WTC11 (cell line): ENCODE data around the gene TMEM94. TPM values are rescaled to one million over a fixed set of nuclear protein-coding genes. Genes with fewer than 3 reads are reported as not detected.
A peak's percentile ranks its signal among the peaks of the same experiment; 100 is the strongest.

Source experiments
- ATAC-seq: fragments of 200-7000 bp; cut with Tn5 transposase; 2 replicates; pipeline ENCODE4 v1.10.0; 2021; ENCODE audit warnings: mild to moderate bottlenecking, moderate library complexity
- CTCF ChIA-PET: fragments of 300-600 bp; sonication (Branson Sonifier 250); formaldehyde crosslinking; loops from one replicate; lab custom pipeline; 2021; ENCODE audit warnings: antibody characterized with exemption; lab: Charles Lee
- POLR2A ChIA-PET: fragments of 350-600 bp; sonication (Branson Sonifier 250); formaldehyde crosslinking; loops from one replicate; lab custom pipeline; 2021; ENCODE audit warnings: antibody characterized with exemption; lab: Charles Lee
- DNase-seq: peaks from one replicate; pipeline ENCODE4 v3.0.0; 2021; ENCODE audit warnings: low spot score
- H3K27ac Mint-ChIP-seq: 2 replicates; pipeline ENCODE4 v1.8.0; 2021; ENCODE audit warnings: mixed read lengths
- H3K27me3 Mint-ChIP-seq: 2 replicates; pipeline ENCODE4 v1.8.0; 2021; ENCODE audit warnings: low read depth, mild to moderate bottlenecking, moderate library complexity, mixed read lengths
- H3K36me3 Mint-ChIP-seq: 2 replicates; pipeline ENCODE4 v1.8.0; 2021; ENCODE audit warnings: mixed read lengths
- H3K4me1 Mint-ChIP-seq: 2 replicates; pipeline ENCODE4 v1.8.0; 2022; ENCODE audit warnings: mixed read lengths
- H3K4me3 Mint-ChIP-seq: 2 replicates; pipeline ENCODE4 v1.8.0; 2021; ENCODE audit warnings: mild to moderate bottlenecking, moderate library complexity, mixed read lengths
- H3K9me3 Mint-ChIP-seq: 2 replicates; pipeline ENCODE4 v1.8.0; 2021; ENCODE audit warnings: mixed read lengths
- CBFB ChIP-seq: sonication (generic); formaldehyde crosslinking; IDR thresholded peaks from 2 replicates; pipeline ENCODE4 v1.8.1; 2022; ENCODE audit warnings: mild to moderate bottlenecking, low read depth, missing genetic modification reagents
- CDX4 ChIP-seq: fragments of 250-450 bp; sonication (Bioruptor Pico); IDR thresholded peaks from 2 replicates; pipeline ENCODE4 v1.9.0; 2021; ENCODE audit warnings: moderate library complexity, mild to moderate bottlenecking, inconsistent platforms, borderline replicate concordance
- CREB1 ChIP-seq: sonication (generic); formaldehyde crosslinking; IDR thresholded peaks from 2 replicates; pipeline ENCODE4 v1.8.0; 2023; ENCODE audit warnings: mild to moderate bottlenecking, missing genetic modification reagents
- CREM ChIP-seq: sonication (generic); formaldehyde crosslinking; IDR thresholded peaks from 2 replicates; pipeline ENCODE4 v1.8.1; 2022; ENCODE audit warnings: mild to moderate bottlenecking, missing genetic modification reagents, moderate library complexity
- E2F1 ChIP-seq: sonication (generic); formaldehyde crosslinking; IDR thresholded peaks from 2 replicates; pipeline ENCODE4 v1.8.0; 2022; ENCODE audit warnings: mild to moderate bottlenecking, missing genetic modification reagents
- ESRRA ChIP-seq: sonication (generic); formaldehyde crosslinking; IDR thresholded peaks from 2 replicates; pipeline ENCODE4 v1.8.1; 2022; ENCODE audit warnings: mild to moderate bottlenecking, missing genetic modification reagents, borderline replicate concordance
- ETV6 ChIP-seq: sonication (generic); formaldehyde crosslinking; IDR thresholded peaks from 2 replicates; pipeline ENCODE4 v1.8.1; 2022; ENCODE audit warnings: mild to moderate bottlenecking, missing genetic modification reagents
- FOXK1 ChIP-seq: sonication (generic); formaldehyde crosslinking; IDR thresholded peaks from 2 replicates; pipeline ENCODE4 v1.8.0; 2022; ENCODE audit warnings: mild to moderate bottlenecking, moderate library complexity, missing genetic modification reagents
- KAT7 ChIP-seq: sonication (generic); formaldehyde crosslinking; IDR thresholded peaks from 2 replicates; pipeline ENCODE4 v1.8.1; 2023; ENCODE audit warnings: missing genetic modification reagents, mild to moderate bottlenecking, borderline replicate concordance
- MAX ChIP-seq: sonication (generic); formaldehyde crosslinking; IDR thresholded peaks from 2 replicates; pipeline ENCODE4 v1.8.0; 2022; ENCODE audit warnings: mild to moderate bottlenecking, missing genetic modification reagents
- NFE2L1 ChIP-seq: sonication (generic); formaldehyde crosslinking; IDR thresholded peaks from 2 replicates; pipeline ENCODE4 v1.8.1; 2023; ENCODE audit warnings: missing genetic modification reagents
- NFYB ChIP-seq: sonication (generic); formaldehyde crosslinking; conservative IDR thresholded peaks from 2 replicates; pipeline ENCODE4 v1.8.0; 2022; ENCODE audit warnings: low read depth, missing genetic modification reagents
- SMAD4 ChIP-seq: sonication (generic); formaldehyde crosslinking; IDR thresholded peaks from 2 replicates; pipeline ENCODE4 v1.8.0; 2022; ENCODE audit warnings: mild to moderate bottlenecking, missing genetic modification reagents
- USF1 ChIP-seq: sonication (generic); formaldehyde crosslinking; IDR thresholded peaks from 2 replicates; pipeline ENCODE4 v1.8.0; 2022; ENCODE audit warnings: mild to moderate bottlenecking, missing genetic modification reagents
- total RNA-seq: library from RNA; stranded (reverse); gene quantifications from 3 replicates; pipeline ENCODE4 v1.2.3, GENCODE V29; 2021
- TF ChIP-seq, protein P1 (sequence below): sonication (generic); formaldehyde crosslinking; IDR thresholded peaks from 2 replicates; pipeline ENCODE4 v1.8.1; 2023; ENCODE audit warnings: mild to moderate bottlenecking, missing genetic modification reagents, borderline replicate concordance
- TF ChIP-seq, protein P2 (sequence below): sonication (generic); formaldehyde crosslinking; IDR thresholded peaks from 2 replicates; pipeline ENCODE4 v1.8.0; 2022; ENCODE audit warnings: mild to moderate bottlenecking, missing genetic modification reagents
- TF ChIP-seq, protein P3 (sequence below): sonication (generic); formaldehyde crosslinking; IDR thresholded peaks from 2 replicates; pipeline ENCODE4 v1.8.1; 2023; ENCODE audit warnings: mild to moderate bottlenecking, missing genetic modification reagents, moderate library complexity
- TF ChIP-seq, protein P4 (sequence below): sonication (generic); formaldehyde crosslinking; IDR thresholded peaks from 2 replicates; pipeline ENCODE4 v1.8.1; 2023; ENCODE audit warnings: mild to moderate bottlenecking, missing genetic modification reagents
- TF ChIP-seq, protein P5 (sequence below): sonication (generic); formaldehyde crosslinking; IDR thresholded peaks from 2 replicates; pipeline ENCODE4 v1.8.0; 2023; ENCODE audit warnings: mild to moderate bottlenecking, missing genetic modification reagents

Gene TMEM94
- total RNA-seq, 1 experiment from 2014 or later: 76.9 TPM

DNA sequence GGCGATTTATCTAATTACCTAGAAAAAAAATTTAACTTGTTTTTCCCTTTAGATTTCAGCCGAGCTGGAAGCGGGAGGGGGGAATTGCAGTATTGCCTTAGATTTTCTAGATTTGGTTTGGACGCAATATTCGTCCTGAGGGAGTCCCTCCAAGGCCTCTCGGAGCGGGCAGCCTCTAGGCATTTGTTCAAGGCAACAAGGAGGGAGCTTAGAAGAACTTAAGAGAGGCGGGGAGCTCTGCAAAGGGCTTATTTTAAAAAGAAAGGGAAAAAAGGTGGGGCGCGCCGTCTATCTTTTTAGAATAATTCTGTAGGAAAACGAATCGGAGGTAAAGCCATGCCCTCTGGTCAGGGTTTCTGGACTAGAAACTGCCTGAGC lies 407 bp upstream of the TMEM94 start (continued):
- TF ChIP-seq, protein P1, sequence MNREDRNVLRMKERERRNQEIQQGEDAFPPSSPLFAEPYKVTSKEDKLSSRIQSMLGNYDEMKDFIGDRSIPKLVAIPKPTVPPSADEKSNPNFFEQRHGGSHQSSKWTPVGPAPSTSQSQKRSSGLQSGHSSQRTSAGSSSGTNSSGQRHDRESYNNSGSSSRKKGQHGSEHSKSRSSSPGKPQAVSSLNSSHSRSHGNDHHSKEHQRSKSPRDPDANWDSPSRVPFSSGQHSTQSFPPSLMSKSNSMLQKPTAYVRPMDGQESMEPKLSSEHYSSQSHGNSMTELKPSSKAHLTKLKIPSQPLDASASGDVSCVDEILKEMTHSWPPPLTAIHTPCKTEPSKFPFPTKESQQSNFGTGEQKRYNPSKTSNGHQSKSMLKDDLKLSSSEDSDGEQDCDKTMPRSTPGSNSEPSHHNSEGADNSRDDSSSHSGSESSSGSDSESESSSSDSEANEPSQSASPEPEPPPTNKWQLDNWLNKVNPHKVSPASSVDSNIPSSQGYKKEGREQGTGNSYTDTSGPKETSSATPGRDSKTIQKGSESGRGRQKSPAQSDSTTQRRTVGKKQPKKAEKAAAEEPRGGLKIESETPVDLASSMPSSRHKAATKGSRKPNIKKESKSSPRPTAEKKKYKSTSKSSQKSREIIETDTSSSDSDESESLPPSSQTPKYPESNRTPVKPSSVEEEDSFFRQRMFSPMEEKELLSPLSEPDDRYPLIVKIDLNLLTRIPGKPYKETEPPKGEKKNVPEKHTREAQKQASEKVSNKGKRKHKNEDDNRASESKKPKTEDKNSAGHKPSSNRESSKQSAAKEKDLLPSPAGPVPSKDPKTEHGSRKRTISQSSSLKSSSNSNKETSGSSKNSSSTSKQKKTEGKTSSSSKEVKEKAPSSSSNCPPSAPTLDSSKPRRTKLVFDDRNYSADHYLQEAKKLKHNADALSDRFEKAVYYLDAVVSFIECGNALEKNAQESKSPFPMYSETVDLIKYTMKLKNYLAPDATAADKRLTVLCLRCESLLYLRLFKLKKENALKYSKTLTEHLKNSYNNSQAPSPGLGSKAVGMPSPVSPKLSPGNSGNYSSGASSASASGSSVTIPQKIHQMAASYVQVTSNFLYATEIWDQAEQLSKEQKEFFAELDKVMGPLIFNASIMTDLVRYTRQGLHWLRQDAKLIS (CRISPR knock-in tag): no peak
- no peak for TF ChIP-seq CREM (CRISPR knock-in tag)
- TF ChIP-seq CDX4 (CRISPR knock-in tag): no peak
- no peak for TF ChIP-seq SMAD4 (CRISPR knock-in tag)
- TF ChIP-seq ETV6: no peak

DNA sequence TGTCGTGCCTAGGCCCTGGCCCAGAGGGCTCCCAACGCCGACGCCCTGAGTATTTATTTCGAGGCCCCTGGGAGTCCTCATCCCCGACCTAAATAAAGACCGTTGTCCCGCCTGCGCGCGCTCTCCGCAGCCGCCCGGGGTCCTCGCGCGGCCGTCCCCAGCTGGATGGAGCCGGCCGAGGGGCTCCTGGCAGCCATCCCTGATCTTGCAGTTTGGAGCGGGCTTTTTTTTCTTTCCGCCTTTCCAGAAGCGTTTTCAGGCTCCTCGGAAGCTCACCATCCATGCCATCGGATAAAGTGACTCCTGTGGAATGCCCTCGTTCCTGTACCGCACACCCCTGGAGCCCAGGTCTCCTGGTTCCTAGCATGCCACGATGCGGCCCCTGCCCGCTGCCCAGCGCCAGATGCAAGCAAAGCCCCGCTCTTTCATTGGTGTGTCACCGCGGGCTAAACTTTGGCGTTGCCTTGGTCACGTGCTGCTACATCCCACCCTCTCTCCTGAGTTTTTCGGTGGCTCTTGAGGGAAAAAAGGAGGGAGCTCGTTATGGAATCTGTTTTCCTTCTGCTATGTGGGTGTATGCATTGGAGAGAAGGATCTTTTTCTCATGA lies 716 bp downstream of the TMEM94 start:
- peak overlapping the region; percentile 86 for H3K4me3 Mint-ChIP-seq
- no peaks in the 10 kb centered on the region for H3K9me3 Mint-ChIP-seq
- H3K27me3 Mint-ChIP-seq: no peaks in the 10 kb centered on the region
- H3K27ac Mint-ChIP-seq: peak overlapping the region; percentile 93
- peak; percentile 67 for DNase-seq
- H3K4me1 Mint-ChIP-seq: peaks cover 16% of the 10 kb centered on the region
- ChIA-PET CTCF (interaction anchor here (0.8 to 2.6 kb wide), 12 partner anchors 10 to 293 kb away, joined by 3 to 15 read pairs (median 4); partner anchors contain the start of genes MIF4GD, MYO15B, SMIM5 and TSEN54), POLR2A (interaction anchor here (1.0 to 1.8 kb wide), 3 partner anchors 27 to 168 kb away, joined by 3 to 9 read pairs (median 4); partner anchors contain the start of genes GRB2 and SLC25A19)
- no peaks in the 10 kb centered on the region for H3K36me3 Mint-ChIP-seq
- peak; percentile 38 for ATAC-seq
- TF ChIP-seq KAT7 (CRISPR knock-in tag): 0 out of 2 replicates have a peak, but pooled peaks have one; percentile 40
- TF ChIP-seq NFE2L1: peak; percentile 55; the same call in 1 of the 2 replicates
- 0 out of 2 replicates have a peak, but pooled peaks have one; percentile 37 for TF ChIP-seq E2F1 (CRISPR knock-in tag)
- TF ChIP-seq, protein P2, sequence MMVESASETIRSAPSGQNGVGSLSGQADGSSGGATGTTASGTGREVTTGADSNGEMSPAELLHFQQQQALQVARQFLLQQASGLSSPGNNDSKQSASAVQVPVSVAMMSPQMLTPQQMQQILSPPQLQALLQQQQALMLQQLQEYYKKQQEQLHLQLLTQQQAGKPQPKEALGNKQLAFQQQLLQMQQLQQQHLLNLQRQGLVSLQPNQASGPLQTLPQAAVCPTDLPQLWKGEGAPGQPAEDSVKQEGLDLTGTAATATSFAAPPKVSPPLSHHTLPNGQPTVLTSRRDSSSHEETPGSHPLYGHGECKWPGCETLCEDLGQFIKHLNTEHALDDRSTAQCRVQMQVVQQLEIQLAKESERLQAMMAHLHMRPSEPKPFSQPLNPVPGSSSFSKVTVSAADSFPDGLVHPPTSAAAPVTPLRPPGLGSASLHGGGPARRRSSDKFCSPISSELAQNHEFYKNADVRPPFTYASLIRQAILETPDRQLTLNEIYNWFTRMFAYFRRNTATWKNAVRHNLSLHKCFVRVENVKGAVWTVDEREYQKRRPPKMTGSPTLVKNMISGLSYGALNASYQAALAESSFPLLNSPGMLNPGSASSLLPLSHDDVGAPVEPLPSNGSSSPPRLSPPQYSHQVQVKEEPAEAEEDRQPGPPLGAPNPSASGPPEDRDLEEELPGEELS (CRISPR knock-in tag): 0 out of 2 replicates have a peak, but pooled peaks have one; percentile 48
- peak; percentile 50; the same call in 1 of the 2 replicates for TF ChIP-seq NFYB (CRISPR knock-in tag)
- TF ChIP-seq CBFB (CRISPR knock-in tag): no peak
- TF ChIP-seq ESRRA (CRISPR knock-in tag): no peak
- 0 out of 2 replicates have a peak, but pooled peaks have one; percentile 54 for TF ChIP-seq FOXK1 (CRISPR knock-in tag)
- TF ChIP-seq USF1 (CRISPR knock-in tag): peak; percentile 97
- TF ChIP-seq, protein P3, sequence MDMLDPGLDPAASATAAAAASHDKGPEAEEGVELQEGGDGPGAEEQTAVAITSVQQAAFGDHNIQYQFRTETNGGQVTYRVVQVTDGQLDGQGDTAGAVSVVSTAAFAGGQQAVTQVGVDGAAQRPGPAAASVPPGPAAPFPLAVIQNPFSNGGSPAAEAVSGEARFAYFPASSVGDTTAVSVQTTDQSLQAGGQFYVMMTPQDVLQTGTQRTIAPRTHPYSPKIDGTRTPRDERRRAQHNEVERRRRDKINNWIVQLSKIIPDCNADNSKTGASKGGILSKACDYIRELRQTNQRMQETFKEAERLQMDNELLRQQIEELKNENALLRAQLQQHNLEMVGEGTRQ (CRISPR knock-in tag): peak; percentile 96
- peak; percentile 82; the same call in 1 of the 2 replicates for TF ChIP-seq MAX (CRISPR knock-in tag)
- TF ChIP-seq, protein P4, sequence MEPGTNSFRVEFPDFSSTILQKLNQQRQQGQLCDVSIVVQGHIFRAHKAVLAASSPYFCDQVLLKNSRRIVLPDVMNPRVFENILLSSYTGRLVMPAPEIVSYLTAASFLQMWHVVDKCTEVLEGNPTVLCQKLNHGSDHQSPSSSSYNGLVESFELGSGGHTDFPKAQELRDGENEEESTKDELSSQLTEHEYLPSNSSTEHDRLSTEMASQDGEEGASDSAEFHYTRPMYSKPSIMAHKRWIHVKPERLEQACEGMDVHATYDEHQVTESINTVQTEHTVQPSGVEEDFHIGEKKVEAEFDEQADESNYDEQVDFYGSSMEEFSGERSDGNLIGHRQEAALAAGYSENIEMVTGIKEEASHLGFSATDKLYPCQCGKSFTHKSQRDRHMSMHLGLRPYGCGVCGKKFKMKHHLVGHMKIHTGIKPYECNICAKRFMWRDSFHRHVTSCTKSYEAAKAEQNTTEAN (CRISPR knock-in tag): no peak; the same call in 1 of the 2 replicates
- TF ChIP-seq CREB1 (CRISPR knock-in tag): peak; percentile 38; the same call in 1 of the 2 replicates
- TF ChIP-seq, protein P5, sequence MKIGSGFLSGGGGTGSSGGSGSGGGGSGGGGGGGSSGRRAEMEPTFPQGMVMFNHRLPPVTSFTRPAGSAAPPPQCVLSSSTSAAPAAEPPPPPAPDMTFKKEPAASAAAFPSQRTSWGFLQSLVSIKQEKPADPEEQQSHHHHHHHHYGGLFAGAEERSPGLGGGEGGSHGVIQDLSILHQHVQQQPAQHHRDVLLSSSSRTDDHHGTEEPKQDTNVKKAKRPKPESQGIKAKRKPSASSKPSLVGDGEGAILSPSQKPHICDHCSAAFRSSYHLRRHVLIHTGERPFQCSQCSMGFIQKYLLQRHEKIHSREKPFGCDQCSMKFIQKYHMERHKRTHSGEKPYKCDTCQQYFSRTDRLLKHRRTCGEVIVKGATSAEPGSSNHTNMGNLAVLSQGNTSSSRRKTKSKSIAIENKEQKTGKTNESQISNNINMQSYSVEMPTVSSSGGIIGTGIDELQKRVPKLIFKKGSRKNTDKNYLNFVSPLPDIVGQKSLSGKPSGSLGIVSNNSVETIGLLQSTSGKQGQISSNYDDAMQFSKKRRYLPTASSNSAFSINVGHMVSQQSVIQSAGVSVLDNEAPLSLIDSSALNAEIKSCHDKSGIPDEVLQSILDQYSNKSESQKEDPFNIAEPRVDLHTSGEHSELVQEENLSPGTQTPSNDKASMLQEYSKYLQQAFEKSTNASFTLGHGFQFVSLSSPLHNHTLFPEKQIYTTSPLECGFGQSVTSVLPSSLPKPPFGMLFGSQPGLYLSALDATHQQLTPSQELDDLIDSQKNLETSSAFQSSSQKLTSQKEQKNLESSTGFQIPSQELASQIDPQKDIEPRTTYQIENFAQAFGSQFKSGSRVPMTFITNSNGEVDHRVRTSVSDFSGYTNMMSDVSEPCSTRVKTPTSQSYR (CRISPR knock-in tag): 0 out of 2 replicates have a peak, but pooled peaks have one; percentile 57
